SK-N-SH (cell line): ENCODE data around the gene VRK2. TPM values are rescaled to one million over a fixed set of nuclear protein-coding genes. Genes with fewer than 3 reads are reported as not detected.
"Not testable (repeated sequence)": the region's sequence is repeated elsewhere in the genome, so short reads cannot be mapped to it uniquely, and the experiment has no call there.

Experiments used
- CTCF ChIA-PET: fragments of 300-600, 350-600 bp; formaldehyde crosslinking; extraction: SDS; loops from one replicate; lab custom pipeline; 2021; lab: Yijun Ruan, JAX
- POLR2A ChIA-PET: fragments of 350-600 bp; sonication (Branson Sonifier 250); formaldehyde crosslinking; extraction: SDS; loops from one replicate; lab custom pipeline; 2020; ENCODE audit warnings: antibody characterized with exemption, inconsistent platforms; lab: Yijun Ruan, JAX
- DNase-seq: peaks from one replicate; pipeline ENCODE4 v3.0.0; 2012
- H2AFZ ChIP-seq: fragments of 200-600 bp; sonication (generic); 2 replicates; pipeline ENCODE4 v1.8.1; 2016; ENCODE audit warnings: antibody characterized with exemption, mild to moderate bottlenecking, low read depth
- H3F3A ChIP-seq: fragments of 200-600 bp; sonication (generic); replicated peaks from 2 replicates; pipeline ENCODE3; 2016; ENCODE audit warnings: antibody characterized with exemption, mild to moderate bottlenecking; ENCODE audit not compliant: insufficient read depth
- H3K27ac ChIP-seq, 2 experiments: fragments of 200-500 bp in 1 of 2; fragments of 200-600 bp in 1 of 2; sonication (Bioruptor generic) in 1 of 2; sonication (generic), shearing (Covaris generic) in 1 of 2; 2 replicates each; pipeline versions ENCODE4 v1.5.1 to v1.6.1; 2014 to 2016; ENCODE audit warnings: low read depth in 2 of 2, inconsistent platforms in 1 of 2, low read length in 1 of 2, mild to moderate bottlenecking in 1 of 2, mixed read lengths in 1 of 2
- H3K27me3 ChIP-seq: fragments of 200-600 bp; sonication (generic), shearing (Covaris generic); 2 replicates; pipeline ENCODE4 v1.6.1; 2016; ENCODE audit warnings: mixed run types; ENCODE audit not compliant: insufficient read depth
- H3K36me3 ChIP-seq, 2 experiments: fragments of 200-500 bp in 1 of 2; fragments of 200-600 bp in 1 of 2; sonication (Bioruptor generic) in 1 of 2; sonication (generic) in 1 of 2; replicated peaks in 1 of 2; 2 replicates each; pipeline versions ENCODE3 to v1.5.1; 2014 to 2016; ENCODE audit warnings: low read length in 1 of 2, mild to moderate bottlenecking in 1 of 2; ENCODE audit not compliant: insufficient read depth in 2 of 2, control insufficient read depth in 1 of 2
- H3K4me1 ChIP-seq, 2 experiments: fragments of 200-500 bp in 1 of 2; fragments of 200-600 bp in 1 of 2; sonication (Bioruptor generic) in 1 of 2; sonication (generic), shearing (Covaris generic) in 1 of 2; 2 replicates each; pipeline versions ENCODE4 v1.5.1 to v1.6.1; 2014 to 2016; ENCODE audit warnings: low read depth in 1 of 2, low read length in 1 of 2, mixed run types in 1 of 2; ENCODE audit not compliant: insufficient read depth in 2 of 2, control insufficient read depth in 1 of 2
- H3K4me2 ChIP-seq: fragments of 200-600 bp; sonication (generic), shearing (Covaris generic); 2 replicates; pipeline ENCODE4 v1.6.1; 2017; ENCODE audit warnings: mixed run types
- H3K4me3 ChIP-seq, 2 experiments: fragments of 200-500 bp in 1 of 2; fragments of 200-600 bp in 1 of 2; sonication (Bioruptor generic) in 1 of 2; sonication (generic), shearing (Covaris generic) in 1 of 2; 2 replicates each; pipeline versions ENCODE4 v1.5.1 to v1.8.1; 2014 to 2016; ENCODE audit warnings: low read depth in 2 of 2, inconsistent platforms in 1 of 2, low read length in 1 of 2, mild to moderate bottlenecking in 1 of 2, mixed read lengths in 1 of 2, moderate library complexity in 1 of 2
- H3K79me2 ChIP-seq: fragments of 200-600 bp; sonication (generic); 2 replicates; pipeline ENCODE4 v1.8.1; 2017; ENCODE audit warnings: mild to moderate bottlenecking; ENCODE audit not compliant: insufficient read depth
- H3K9ac ChIP-seq: fragments of 200-600 bp; sonication (generic); 2 replicates; pipeline ENCODE4 v1.6.1; 2017; ENCODE audit warnings: mixed run types
- H3K9me2 ChIP-seq: fragments of 200-600 bp; sonication (generic); 2 replicates; pipeline ENCODE4 v1.6.1; 2017; ENCODE audit warnings: mixed run types
- H3K9me3 ChIP-seq: fragments of 200-600 bp; sonication (generic); 2 replicates; pipeline ENCODE4 v1.6.1; 2017; ENCODE audit warnings: mixed run types, mild to moderate bottlenecking, moderate library complexity
- H4K20me1 ChIP-seq: fragments of 200-600 bp; sonication (generic); 2 replicates; pipeline ENCODE4 v1.6.1; 2017; ENCODE audit warnings: mild to moderate bottlenecking, mixed run types; ENCODE audit not compliant: insufficient read depth
- WGBS: methylation state at CpG from one replicate; pipeline ENCODE4 v1.1.6; 2017; ENCODE audit warnings: low lambda C conversion rate; 5-methylcytosine and 5-hydroxymethylcytosine counted together
- polyA plus RNA-seq, 3 experiments: library from polyadenylated mRNA; depleted of rRNA; stranded (reverse); fragments of >200 nt; gene quantifications; 2 replicates each; pipeline ENCODE4 v1.2.3, GENCODE V29; 2012

The VRK2 gene
- polyA plus RNA-seq, 1 of the 3 experiments (the other 2 are of a cell fraction) = not detected

DNA sequence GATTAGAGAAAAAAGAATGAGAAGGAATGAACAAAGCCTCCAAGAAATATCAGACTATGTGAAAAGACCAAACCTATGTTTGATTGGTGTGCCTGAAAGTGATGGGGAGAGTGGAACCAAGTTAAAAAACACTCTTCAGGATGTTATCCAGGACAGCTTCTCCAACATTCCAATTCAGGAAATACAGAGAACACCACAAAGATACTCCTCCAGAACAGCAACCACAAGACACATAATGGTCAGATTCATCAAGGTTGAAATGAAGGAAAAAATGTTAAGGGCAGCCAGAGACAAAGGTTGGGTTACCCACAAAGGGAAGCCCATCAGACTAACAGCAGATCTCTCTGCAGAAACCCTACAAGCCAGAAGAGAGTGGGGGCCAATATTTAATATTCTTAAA, 123.2 kb downstream of the VRK2 start:
- H3K9me2 ChIP-seq, H3K9ac ChIP-seq, H3K79me2 ChIP-seq, DNase-seq, H3K27ac ChIP-seq, CTCF ChIA-PET, H4K20me1 ChIP-seq, H3F3A ChIP-seq, POLR2A ChIA-PET, H2AFZ ChIP-seq, H3K4me1 ChIP-seq, H3K4me2 ChIP-seq, H3K9me3 ChIP-seq, H3K4me3 ChIP-seq, H3K27me3 ChIP-seq: not testable (repeated sequence)
- peaks cover 6 to 12% of the 10 kb centered on the region in 2 experiments for H3K36me3 ChIP-seq

- H3K27ac ChIP-seq, CTCF ChIA-PET, H2AFZ ChIP-seq, POLR2A ChIA-PET, H4K20me1 ChIP-seq, DNase-seq, H3K4me3 ChIP-seq, H3K9ac ChIP-seq, H3K9me2 ChIP-seq, H3K4me1 ChIP-seq, H3K9me3 ChIP-seq, H3K79me2 ChIP-seq, H3K27me3 ChIP-seq, H3K4me2 ChIP-seq, H3F3A ChIP-seq: not testable (repeated sequence)
- peaks cover 2 to 12% of the 10 kb centered on the region in 2 experiments for H3K36me3 ChIP-seq
- WGBS = 96% methylated on average over 7 of the region's 7 CpGs
Observed at GRCh38 chr2:58170334-58170933, 123.8 kb downstream of the VRK2 start.

GRCh38 chr2:58171831-58172230, 125.2 kb downstream of the VRK2 start:
- H3K9me2 ChIP-seq, H3K4me1 ChIP-seq, H3K9me3 ChIP-seq, H4K20me1 ChIP-seq, H3K4me3 ChIP-seq, H3K79me2 ChIP-seq, H3K9ac ChIP-seq, H3K27me3 ChIP-seq, H2AFZ ChIP-seq, H3K36me3 ChIP-seq, H3K4me2 ChIP-seq, H3K27ac ChIP-seq, DNase-seq, H3F3A ChIP-seq, POLR2A ChIA-PET: not testable (repeated sequence)
- CTCF ChIA-PET = interaction anchor here (0.9 kb wide), 1 partner anchor 178 kb away, joined by 3 read pairs; no protein-coding TSS in a partner anchor
- 98% methylated on average over 16 of the region's 16 CpGs for WGBS

DNA sequence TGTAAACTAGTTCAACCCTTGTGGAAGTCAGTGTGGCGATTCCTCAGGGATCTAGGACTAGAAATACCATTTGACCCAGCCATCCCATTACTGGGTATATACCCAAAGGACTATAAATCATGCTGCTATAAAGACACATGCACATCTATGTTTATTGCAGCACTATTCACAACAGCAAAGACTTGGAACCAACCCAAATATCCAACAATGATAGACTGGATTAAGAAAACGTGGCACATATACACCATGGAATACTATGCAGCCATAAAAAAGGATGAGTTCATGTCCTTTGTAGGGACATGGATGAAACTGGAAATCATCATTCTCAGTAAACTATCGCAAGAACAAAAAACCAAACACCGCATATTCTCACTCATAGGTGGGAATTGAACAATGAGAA, 130.6 kb downstream of the VRK2 start:
- H4K20me1 ChIP-seq, H3K79me2 ChIP-seq, H3K4me3 ChIP-seq, H3K27ac ChIP-seq, DNase-seq, H3K4me2 ChIP-seq, H3K9me3 ChIP-seq, H3K36me3 ChIP-seq, H3K27me3 ChIP-seq, POLR2A ChIA-PET, H3K9me2 ChIP-seq, CTCF ChIA-PET, H3F3A ChIP-seq, H2AFZ ChIP-seq, H3K9ac ChIP-seq, H3K4me1 ChIP-seq: not testable (repeated sequence)
- 87% methylated on average over 2 of the region's 4 CpGs for WGBS

- H3K9me3 ChIP-seq, H3K4me2 ChIP-seq, H2AFZ ChIP-seq, H3K27ac ChIP-seq, CTCF ChIA-PET, H3K36me3 ChIP-seq, H3K4me3 ChIP-seq, H3K9me2 ChIP-seq, H3K27me3 ChIP-seq, H3K79me2 ChIP-seq, H4K20me1 ChIP-seq, H3K9ac ChIP-seq, DNase-seq, POLR2A ChIA-PET, H3F3A ChIP-seq, H3K4me1 ChIP-seq: not testable (repeated sequence)
- 97% methylated on average over 3 of the region's 3 CpGs for WGBS
Observed at GRCh38 chr2:58180175-58180574, 133.6 kb downstream of the VRK2 start.
